RWPE2 (cell line): Measurements from ENCODE around the gene GPR183.
"Not testable (repeated sequence)": the region's sequence is repeated elsewhere in the genome, so short reads cannot be mapped to it uniquely, and the experiment has no call there.

ENCODE experiments used
- ATAC-seq: fragments of 200-7000 bp; cut with Tn5 transposase; 3 replicates; pipeline ENCODE4 v1.9.1; 2021; ENCODE audit warnings: low read depth
- DNase-seq: peaks from one replicate; pipeline ENCODE4 v3.0.0-alpha.2; 2020; ENCODE audit warnings: low spot score
- H3K27ac ChIP-seq: fragments of 450-650 bp; 2 replicates; pipeline ENCODE4 v1.5.1; 2017; ENCODE audit warnings: mild to moderate bottlenecking; ENCODE audit not compliant: poor library complexity, severe bottlenecking
- H3K27me3 ChIP-seq: fragments of 250-450 bp; sonication (Bioruptor Pico); 2 replicates; pipeline ENCODE4 v1.5.1; 2021; ENCODE audit warnings: mild to moderate bottlenecking, moderate library complexity; ENCODE audit not compliant: insufficient read depth, poor library complexity, severe bottlenecking
- H3K36me3 ChIP-seq: fragments of 250-450 bp; sonication (Bioruptor Pico); 2 replicates; pipeline ENCODE4 v1.5.1; 2020; ENCODE audit warnings: low read depth, mild to moderate bottlenecking, moderate library complexity
- H3K4me1 ChIP-seq: fragments of 250-450 bp; sonication (Bioruptor Pico); 2 replicates; pipeline ENCODE4 v1.5.1; 2021; ENCODE audit warnings: mild to moderate bottlenecking, moderate library complexity; ENCODE audit not compliant: insufficient read depth, poor library complexity, severe bottlenecking
- H3K4me3 ChIP-seq: fragments of 250-450 bp; sonication (Bioruptor Pico); 2 replicates; pipeline ENCODE4 v1.5.1; 2021; ENCODE audit warnings: mild to moderate bottlenecking, moderate library complexity; ENCODE audit not compliant: severe bottlenecking
- H3K9me3 ChIP-seq: fragments of 250-450 bp; sonication (Bioruptor Pico); 2 replicates; pipeline ENCODE4 v1.5.1; 2021; ENCODE audit warnings: mild to moderate bottlenecking, moderate library complexity; ENCODE audit not compliant: severe bottlenecking
- TF ChIP-seq, protein P1 (sequence below): fragments of 450-650 bp; IDR thresholded peaks from one replicate; pipeline ENCODE4 v1.5.1; 2017; ENCODE audit warnings: mild to moderate bottlenecking, moderate library complexity; ENCODE audit not compliant: poor library complexity, severe bottlenecking

Gene GPR183

DNA sequence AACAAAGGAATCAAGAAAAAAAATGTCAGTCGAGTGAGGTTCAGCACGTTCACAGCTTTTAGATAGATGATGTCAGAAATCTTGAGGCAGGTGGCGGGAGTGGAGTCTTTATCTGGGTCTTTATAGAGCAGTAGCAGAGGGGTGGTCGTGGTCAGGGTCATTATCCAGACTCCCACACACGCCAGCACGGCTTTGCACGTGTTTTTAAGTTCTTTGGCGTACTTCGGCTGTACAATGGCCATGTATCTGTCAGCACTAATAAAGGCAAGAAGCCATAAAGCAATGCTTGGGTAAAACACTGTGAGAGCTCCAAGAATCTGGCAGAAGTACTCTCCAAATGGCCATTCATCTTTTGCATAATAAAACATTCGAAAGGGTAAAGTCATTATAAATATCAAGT is 51.9 kb downstream of the GPR183 start:
- DNase-seq (no peak), ATAC-seq (no peak)
- no peaks in the 10 kb centered on the region for H3K9me3 ChIP-seq
- TF ChIP-seq, protein P1, sequence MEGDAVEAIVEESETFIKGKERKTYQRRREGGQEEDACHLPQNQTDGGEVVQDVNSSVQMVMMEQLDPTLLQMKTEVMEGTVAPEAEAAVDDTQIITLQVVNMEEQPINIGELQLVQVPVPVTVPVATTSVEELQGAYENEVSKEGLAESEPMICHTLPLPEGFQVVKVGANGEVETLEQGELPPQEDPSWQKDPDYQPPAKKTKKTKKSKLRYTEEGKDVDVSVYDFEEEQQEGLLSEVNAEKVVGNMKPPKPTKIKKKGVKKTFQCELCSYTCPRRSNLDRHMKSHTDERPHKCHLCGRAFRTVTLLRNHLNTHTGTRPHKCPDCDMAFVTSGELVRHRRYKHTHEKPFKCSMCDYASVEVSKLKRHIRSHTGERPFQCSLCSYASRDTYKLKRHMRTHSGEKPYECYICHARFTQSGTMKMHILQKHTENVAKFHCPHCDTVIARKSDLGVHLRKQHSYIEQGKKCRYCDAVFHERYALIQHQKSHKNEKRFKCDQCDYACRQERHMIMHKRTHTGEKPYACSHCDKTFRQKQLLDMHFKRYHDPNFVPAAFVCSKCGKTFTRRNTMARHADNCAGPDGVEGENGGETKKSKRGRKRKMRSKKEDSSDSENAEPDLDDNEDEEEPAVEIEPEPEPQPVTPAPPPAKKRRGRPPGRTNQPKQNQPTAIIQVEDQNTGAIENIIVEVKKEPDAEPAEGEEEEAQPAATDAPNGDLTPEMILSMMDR = no peak
- peaks cover 33% of the 10 kb centered on the region; the same call in 1 of the 2 replicates for H3K36me3 ChIP-seq
- H3K27ac ChIP-seq = no peak overlapping the region
- no peak overlapping the region for H3K4me3 ChIP-seq
- no peaks in the 10 kb centered on the region for H3K4me1 ChIP-seq
- H3K27me3 ChIP-seq = no peaks in the 10 kb centered on the region

DNA sequence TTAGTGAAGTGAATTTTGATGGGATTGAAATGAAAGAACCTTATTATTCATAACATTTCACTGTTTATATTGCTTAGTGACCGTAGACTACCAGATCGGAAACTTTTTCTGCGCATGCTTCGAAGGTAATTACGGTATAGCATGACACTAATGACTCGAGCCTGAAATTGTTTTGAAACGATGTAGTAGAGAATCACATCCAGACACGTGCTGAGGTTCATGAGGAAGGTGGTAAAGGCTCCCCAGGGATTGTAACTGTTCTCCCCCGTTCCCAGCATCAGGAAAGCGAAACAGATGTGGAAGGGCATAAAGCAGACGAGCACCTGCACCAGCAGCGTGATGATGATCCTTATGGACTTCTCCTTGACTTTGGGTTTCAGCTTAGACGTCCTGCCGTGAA is 52.4 kb downstream of the GPR183 start:
- Histone ChIP-seq H3K27me3 (no peaks in the 10 kb centered on the region), H3K4me1 (no peaks in the 10 kb centered on the region), H3K4me3 (no peak overlapping the region), H3K36me3 (peaks cover 33% of the 10 kb centered on the region), H3K27ac (no peak overlapping the region), H3K9me3 (no peaks in the 10 kb centered on the region)
- ATAC-seq = no peak
- DNase-seq = no peak
- TF ChIP-seq, protein P1 = no peak

DNA sequence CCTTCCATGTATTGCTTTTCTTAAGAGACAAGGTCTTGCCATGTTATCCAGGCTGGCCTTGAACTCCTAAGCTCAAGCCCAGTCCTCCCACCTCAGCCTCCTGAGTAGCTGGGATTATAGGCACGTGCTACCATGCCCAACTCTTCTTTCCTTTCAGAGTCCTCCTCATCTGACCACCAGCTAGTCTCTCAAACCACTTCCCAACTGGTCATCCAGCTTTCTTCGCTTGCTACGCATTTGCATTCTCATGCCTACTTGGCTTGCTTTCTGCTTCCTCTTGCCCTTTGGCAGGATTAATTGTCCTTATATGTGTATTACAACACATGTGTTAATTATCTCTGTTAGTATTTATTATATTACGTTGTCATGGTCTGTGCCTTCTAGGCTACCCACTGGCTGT is 55.3 kb downstream of the GPR183 start:
- no peak for ATAC-seq
- H3K36me3 ChIP-seq = peaks cover 45% of the 10 kb centered on the region

DNA sequence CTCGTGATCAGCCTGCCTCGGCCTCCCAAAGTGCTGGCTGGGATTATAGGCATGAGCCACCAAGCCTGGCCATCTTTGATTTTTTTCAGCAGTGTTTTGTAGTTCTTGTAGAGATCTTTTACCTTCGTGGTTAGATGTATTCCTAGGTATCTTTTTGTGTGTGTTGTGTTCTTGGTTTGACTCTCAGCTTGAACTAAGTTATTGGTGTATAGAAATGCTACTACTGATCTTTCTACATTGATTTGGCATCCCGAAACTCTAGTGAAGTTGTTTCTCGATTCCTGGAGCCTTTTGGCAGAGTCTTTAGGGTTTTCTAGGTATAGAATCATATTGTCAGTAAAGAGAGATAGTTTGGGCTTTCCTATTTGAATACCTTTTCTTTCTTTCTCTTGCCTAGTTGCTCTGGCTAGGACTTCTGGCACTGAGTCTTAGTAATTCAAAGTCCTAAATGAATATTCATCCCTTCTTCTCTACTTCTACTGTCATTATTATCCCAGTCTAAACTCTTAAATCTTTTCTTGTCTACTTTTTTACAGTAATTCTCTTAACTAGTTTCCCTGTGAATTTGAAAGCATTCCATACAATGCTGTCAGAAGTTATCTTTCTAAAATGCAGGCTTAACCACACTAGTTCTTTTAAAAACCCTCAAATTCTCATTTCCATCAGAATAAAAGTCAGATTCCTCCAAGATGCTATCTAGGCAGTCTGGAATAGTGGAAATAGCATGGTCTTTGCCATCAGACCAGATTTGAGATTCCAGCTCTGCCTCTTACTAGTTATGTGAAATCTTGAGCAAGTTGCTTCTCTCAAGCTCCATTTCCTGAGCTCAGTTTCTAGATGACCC is 56.0 kb downstream of the GPR183 start:
- Histone ChIP-seq H3K4me3 (no peak overlapping the region), H3K27ac (no peak overlapping the region), H3K4me1 (no peaks in the 10 kb centered on the region), H3K27me3 (no peaks in the 10 kb centered on the region), H3K9me3 (no peaks in the 10 kb centered on the region), H3K36me3 (peaks cover 45% of the 10 kb centered on the region)
- ATAC-seq (no peak), DNase-seq (no peak)
- TF ChIP-seq, protein P1 = no peak

More for the DNA sequence above, 55.3 kb downstream of the GPR183 start:
- TF ChIP-seq, protein P1 = no peak
- no peaks in the 10 kb centered on the region for H3K9me3 ChIP-seq
- H3K4me3 ChIP-seq = no peak overlapping the region
- H3K27ac ChIP-seq = no peak overlapping the region
- no peaks in the 10 kb centered on the region for H3K27me3 ChIP-seq
- DNase-seq = no peak
- no peaks in the 10 kb centered on the region for H3K4me1 ChIP-seq

DNA sequence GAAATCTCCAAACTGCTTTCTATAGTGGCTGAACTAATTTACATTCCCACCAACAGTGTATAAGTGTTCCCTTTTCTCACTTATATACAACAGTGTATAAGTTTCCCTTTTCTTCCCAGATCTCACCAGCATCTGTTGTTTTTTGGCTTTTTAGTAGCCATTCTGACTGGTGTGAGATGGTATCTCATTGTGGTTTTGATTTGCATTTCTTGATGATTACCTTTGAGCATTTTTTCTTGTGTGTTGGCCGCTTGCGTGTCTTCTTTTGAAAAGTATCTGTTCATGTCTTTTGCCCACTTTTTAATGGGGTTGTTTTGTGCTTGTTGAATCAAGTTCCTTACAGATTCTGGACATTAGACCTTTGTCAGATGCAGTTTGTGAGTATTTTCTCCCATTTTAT is 57.6 kb downstream of the GPR183 start:
- H3K27ac ChIP-seq = not testable (repeated sequence)
- H3K36me3 ChIP-seq = peaks cover 47% of the 10 kb centered on the region

DNA sequence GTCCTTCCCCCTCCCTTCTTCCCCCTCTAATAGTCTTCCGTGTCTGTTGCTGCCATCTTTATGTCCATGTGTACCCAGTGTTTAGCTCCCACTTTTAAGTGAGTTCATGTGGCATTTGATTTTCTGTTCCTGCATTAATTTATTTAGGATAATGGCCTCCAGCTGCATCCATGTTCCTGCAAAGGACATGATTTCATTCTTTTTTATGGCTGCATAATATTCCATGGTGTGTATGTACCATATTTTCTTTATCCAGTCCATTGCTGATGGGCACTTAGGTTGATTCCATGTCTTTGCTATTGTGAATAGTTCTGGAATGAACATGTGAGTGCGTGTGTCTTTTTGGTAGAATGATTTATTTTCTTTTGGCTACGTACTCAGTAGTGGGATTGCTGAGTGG is 58.0 kb downstream of the GPR183 start:
- H3K9me3 ChIP-seq, DNase-seq, ATAC-seq, H3K27me3 ChIP-seq, H3K4me1 ChIP-seq, H3K4me3 ChIP-seq, H3K27ac ChIP-seq: not testable (repeated sequence)
- peaks cover 47% of the 10 kb centered on the region for H3K36me3 ChIP-seq

More for the DNA sequence above, 57.6 kb downstream of the GPR183 start:
- ATAC-seq, H3K27me3 ChIP-seq, H3K4me3 ChIP-seq, DNase-seq, H3K9me3 ChIP-seq, H3K4me1 ChIP-seq: not testable (repeated sequence)
